ENCODE measurements around the gene BLOC1S6.

The BLOC1S6 gene

GRCh38 chr15:45587095-45587862, at the start of gene BLOC1S6:
TSS of gene BLOC1S6 (plus strand) at chr15:45587379. CDS start at chr15:45587444, 65 bp downstream.
- Histone ChIP-seq H3K9ac (ENCODE audit: low read depth, low read length) (peak within 1 kb of the TSS; percentile 86), H3K9me3 (ENCODE audit: control insufficient read depth, insufficient read depth, low read length) (no peaks in the 10 kb centered on the region), H3K4me1 (ENCODE audit: insufficient read depth, low read length) (peaks cover 4% of the 10 kb centered on the region; the same call in 1 of the 2 replicates), H3K36me3 (ENCODE audit: insufficient read depth, low read length) (no peaks in the 10 kb centered on the region)

GRCh38 chr15:45539680-45540079, 47.5 kb upstream of the BLOC1S6 start:
- H3K36me3 ChIP-seq (ENCODE audit: insufficient read depth, low read length): no peaks in the 10 kb centered on the region
- H3K9ac ChIP-seq (ENCODE audit: low read depth, low read length): no peak overlapping the region
- H3K4me1 ChIP-seq (ENCODE audit: insufficient read depth, low read length): no peaks in the 10 kb centered on the region
- H3K9me3 ChIP-seq (ENCODE audit: control insufficient read depth, insufficient read depth, low read length): no peaks in the 10 kb centered on the region

GRCh38 chr15:45540531-45540930, 46.6 kb upstream of the BLOC1S6 start:
- Histone ChIP-seq H3K4me1 (ENCODE audit: insufficient read depth, low read length) (no peaks in the 10 kb centered on the region), H3K36me3 (ENCODE audit: insufficient read depth, low read length) (no peaks in the 10 kb centered on the region)

GRCh38 chr15:45543051-45543450, 44.1 kb upstream of the BLOC1S6 start:
- H3K36me3 ChIP-seq (ENCODE audit: insufficient read depth, low read length): no peaks in the 10 kb centered on the region
- no peaks in the 10 kb centered on the region for H3K9me3 ChIP-seq (ENCODE audit: control insufficient read depth, insufficient read depth, low read length)
- no peaks in the 10 kb centered on the region for H3K4me1 ChIP-seq (ENCODE audit: insufficient read depth, low read length)
- no peak overlapping the region for H3K9ac ChIP-seq (ENCODE audit: low read depth, low read length)

More at GRCh38 chr15:45540531-45540930, 46.6 kb upstream of the BLOC1S6 start:
- no peaks in the 10 kb centered on the region for H3K9me3 ChIP-seq (ENCODE audit: control insufficient read depth, insufficient read depth, low read length)
- no peak overlapping the region for H3K9ac ChIP-seq (ENCODE audit: low read depth, low read length)

GRCh38 chr15:45544266-45545023, 42.7 kb upstream of the BLOC1S6 start:
- H3K36me3 ChIP-seq (ENCODE audit: insufficient read depth, low read length): no peaks in the 10 kb centered on the region
- H3K9ac ChIP-seq (ENCODE audit: low read depth, low read length): no peak overlapping the region
- no peaks in the 10 kb centered on the region for H3K9me3 ChIP-seq (ENCODE audit: control insufficient read depth, insufficient read depth, low read length)
- H3K4me1 ChIP-seq (ENCODE audit: insufficient read depth, low read length): no peaks in the 10 kb centered on the region

GRCh38 chr15:45546789-45547188, 40.4 kb upstream of the BLOC1S6 start:
- no peaks in the 10 kb centered on the region for H3K36me3 ChIP-seq (ENCODE audit: insufficient read depth, low read length)
- no peaks in the 10 kb centered on the region for H3K4me1 ChIP-seq (ENCODE audit: insufficient read depth, low read length)
- H3K9me3 ChIP-seq (ENCODE audit: control insufficient read depth, insufficient read depth, low read length): no peaks in the 10 kb centered on the region
- no peak overlapping the region for H3K9ac ChIP-seq (ENCODE audit: low read depth, low read length)

- Histone ChIP-seq H3K36me3 (ENCODE audit: insufficient read depth, low read length) (no peaks in the 10 kb centered on the region), H3K9me3 (ENCODE audit: control insufficient read depth, insufficient read depth, low read length) (no peaks in the 10 kb centered on the region; the same call in 1 of the 2 replicates), H3K4me1 (ENCODE audit: insufficient read depth, low read length) (no peaks in the 10 kb centered on the region), H3K9ac (ENCODE audit: low read depth, low read length) (no peak overlapping the region)
These were observed 38.2 kb upstream of the BLOC1S6 start for GRCh38 chr15:45548753-45549520.

- Histone ChIP-seq H3K9ac (ENCODE audit: low read depth, low read length) (no peak overlapping the region), H3K36me3 (ENCODE audit: insufficient read depth, low read length) (no peaks in the 10 kb centered on the region), H3K4me1 (ENCODE audit: insufficient read depth, low read length) (no peaks in the 10 kb centered on the region), H3K9me3 (ENCODE audit: control insufficient read depth, insufficient read depth, low read length) (no peaks in the 10 kb centered on the region; the same call in 1 of the 2 replicates)
These were observed 37.5 kb upstream of the BLOC1S6 start for GRCh38 chr15:45549541-45550220.

- no peaks in the 10 kb centered on the region for H3K36me3 ChIP-seq (ENCODE audit: insufficient read depth, low read length)
These were observed 36.7 kb upstream of the BLOC1S6 start for GRCh38 chr15:45550436-45550835.

GRCh38 chr15:45551676-45552075, 35.5 kb upstream of the BLOC1S6 start:
- H3K9me3 ChIP-seq (ENCODE audit: control insufficient read depth, insufficient read depth, low read length): no peaks in the 10 kb centered on the region; the same call in 1 of the 2 replicates
- H3K4me1 ChIP-seq (ENCODE audit: insufficient read depth, low read length): no peaks in the 10 kb centered on the region
- no peak overlapping the region for H3K9ac ChIP-seq (ENCODE audit: low read depth, low read length)
- H3K36me3 ChIP-seq (ENCODE audit: insufficient read depth, low read length): no peaks in the 10 kb centered on the region

More at GRCh38 chr15:45550436-45550835, 36.7 kb upstream of the BLOC1S6 start:
- Histone ChIP-seq H3K4me1 (ENCODE audit: insufficient read depth, low read length) (no peaks in the 10 kb centered on the region), H3K9ac (ENCODE audit: low read depth, low read length) (no peak overlapping the region), H3K9me3 (ENCODE audit: control insufficient read depth, insufficient read depth, low read length) (no peaks in the 10 kb centered on the region; the same call in 1 of the 2 replicates)

GRCh38 chr15:45555934-45556608, 31.1 kb upstream of the BLOC1S6 start:
- Histone ChIP-seq H3K36me3 (ENCODE audit: insufficient read depth, low read length) (no peaks in the 10 kb centered on the region), H3K4me1 (ENCODE audit: insufficient read depth, low read length) (no peaks in the 10 kb centered on the region), H3K9ac (ENCODE audit: low read depth, low read length) (no peak overlapping the region), H3K9me3 (ENCODE audit: control insufficient read depth, insufficient read depth, low read length) (no peaks in the 10 kb centered on the region; the same call in 1 of the 2 replicates)

- Histone ChIP-seq H3K9ac (ENCODE audit: low read depth, low read length) (no peak overlapping the region), H3K36me3 (ENCODE audit: insufficient read depth, low read length) (no peaks in the 10 kb centered on the region), H3K4me1 (ENCODE audit: insufficient read depth, low read length) (no peaks in the 10 kb centered on the region), H3K9me3 (ENCODE audit: control insufficient read depth, insufficient read depth, low read length) (no peaks in the 10 kb centered on the region)
These were observed 14.6 kb upstream of the BLOC1S6 start for GRCh38 chr15:45572617-45573016.

GRCh38 chr15:45573961-45574629, 13.1 kb upstream of the BLOC1S6 start:
- H3K4me1 ChIP-seq (ENCODE audit: insufficient read depth, low read length): no peaks in the 10 kb centered on the region

More at GRCh38 chr15:45573961-45574629, 13.1 kb upstream of the BLOC1S6 start:
- H3K9me3 ChIP-seq (ENCODE audit: control insufficient read depth, insufficient read depth, low read length): no peaks in the 10 kb centered on the region
- peak overlapping the region; percentile 0; the same call in 1 of the 2 replicates for H3K9ac ChIP-seq (ENCODE audit: low read depth, low read length)
- no peaks in the 10 kb centered on the region for H3K36me3 ChIP-seq (ENCODE audit: insufficient read depth, low read length)

Data from ES-I3 (cell line).